IPS-20b (cell line): ENCODE data around the gene MRPL58.
"Not testable (repeated sequence)": the region's sequence is repeated elsewhere in the genome, so short reads cannot be mapped to it uniquely, and the experiment has no call there.

Experiments
- H3K27ac ChIP-seq: one replicate; pipeline ENCODE4 v1.5.1; 2013; ENCODE audit warnings: low read length
- H3K27me3 ChIP-seq: 2 replicates; pipeline ENCODE4 v1.6.1; 2013; ENCODE audit warnings: mild to moderate bottlenecking, low read length, inconsistent platforms; ENCODE audit not compliant: insufficient read depth
- H3K36me3 ChIP-seq: 2 replicates; pipeline ENCODE4 v1.6.1; 2013; ENCODE audit warnings: low read depth, mild to moderate bottlenecking, inconsistent platforms, low read length, moderate library complexity; ENCODE audit not compliant: insufficient read depth
- H3K4me1 ChIP-seq: 2 replicates; pipeline ENCODE4 v1.6.1; 2013; ENCODE audit warnings: mild to moderate bottlenecking, control low read depth, inconsistent platforms, low read length, moderate library complexity; ENCODE audit not compliant: insufficient read depth
- H3K4me3 ChIP-seq: 2 replicates; pipeline ENCODE4 v1.5.1; 2013; ENCODE audit warnings: mild to moderate bottlenecking, low read length, inconsistent platforms
- H3K9ac ChIP-seq: 2 replicates; pipeline ENCODE4 v1.6.1; 2013; ENCODE audit warnings: low read depth, mild to moderate bottlenecking, inconsistent platforms, low read length, moderate library complexity
- H3K9me3 ChIP-seq: 2 replicates; pipeline ENCODE4 v1.6.1; 2013; ENCODE audit warnings: mild to moderate bottlenecking, low read depth, low read length, inconsistent platforms; ENCODE audit not compliant: insufficient read depth

The MRPL58 gene

DNA sequence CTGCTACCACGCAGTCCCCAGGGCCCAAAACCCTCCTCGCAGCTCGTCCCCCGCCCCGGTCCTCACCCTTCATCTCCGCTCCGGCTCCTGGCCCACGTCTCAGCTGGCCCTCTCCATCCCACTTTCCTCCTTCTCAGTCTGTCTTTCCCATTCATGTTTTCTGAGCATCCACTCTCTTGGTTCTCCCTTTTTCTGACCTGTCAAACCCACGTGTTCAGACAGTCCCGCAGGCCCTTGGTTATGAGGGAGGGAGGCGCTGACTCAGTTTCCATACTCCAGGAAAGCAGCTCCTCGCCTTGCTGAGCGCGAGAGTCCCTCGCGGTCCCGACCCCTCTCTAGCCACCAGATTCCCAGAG is 39.5 kb upstream of the MRPL58 start:
- Histone ChIP-seq H3K9ac (no peak overlapping the region), H3K36me3 (no peaks in the 10 kb centered on the region), H3K27me3 (peaks cover 62% of the 10 kb centered on the region), H3K9me3 (no peaks in the 10 kb centered on the region), H3K27ac (no peak overlapping the region), H3K4me1 (0 out of 2 replicates have a peak, but pooled peaks cover 7% of the 10 kb centered on the region), H3K4me3 (peak overlapping the region; percentile 69)

DNA sequence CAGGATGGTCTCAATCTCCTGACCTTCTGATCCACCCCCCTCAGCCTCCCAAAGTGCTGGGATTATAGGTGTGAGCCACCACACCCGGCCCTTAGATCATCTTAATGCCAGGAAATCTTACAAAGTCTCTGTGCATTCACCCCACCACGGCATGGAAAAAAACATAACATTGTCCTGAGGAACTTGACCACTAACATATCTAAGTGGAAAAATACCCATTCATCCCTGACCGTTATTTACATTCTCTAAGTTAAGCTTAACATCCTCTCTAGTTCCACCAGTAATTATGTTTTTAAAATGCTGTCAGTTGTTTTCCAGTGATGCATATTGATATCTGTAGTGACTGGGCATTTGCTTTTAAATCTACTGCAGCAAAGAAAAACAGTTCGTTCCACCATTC is 36.5 kb upstream of the MRPL58 start:
- no peak overlapping the region for H3K9ac ChIP-seq
- peaks cover 54% of the 10 kb centered on the region for H3K27me3 ChIP-seq
- H3K27ac ChIP-seq, result no peak overlapping the region
- no peak overlapping the region for H3K4me3 ChIP-seq
- no peaks in the 10 kb centered on the region for H3K9me3 ChIP-seq
- H3K4me1 ChIP-seq, result no peaks in the 10 kb centered on the region
- H3K36me3 ChIP-seq, result no peaks in the 10 kb centered on the region

DNA sequence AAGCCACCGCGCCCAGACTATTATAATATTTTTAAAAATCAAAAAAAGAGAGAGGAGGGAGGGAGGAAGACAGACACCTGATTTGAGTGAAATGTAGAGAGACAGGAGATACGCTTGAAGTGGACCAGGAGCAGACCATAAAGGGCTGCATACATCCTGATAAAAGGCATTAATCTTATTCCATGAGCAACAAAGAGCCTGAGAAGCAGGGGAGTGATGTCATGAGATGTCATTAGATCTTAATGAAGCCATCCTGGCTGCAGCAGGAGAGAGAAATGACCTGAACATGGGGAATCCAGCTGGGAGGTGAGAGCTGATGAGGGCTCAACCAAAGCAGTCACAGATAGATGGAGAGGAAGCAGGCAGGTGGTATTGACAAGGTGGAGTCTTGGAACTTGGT is 34.7 kb upstream of the MRPL58 start:
- Histone ChIP-seq H3K36me3 (no peaks in the 10 kb centered on the region), H3K9me3 (no peaks in the 10 kb centered on the region), H3K4me1 (peaks cover 5% of the 10 kb centered on the region), H3K27me3 (peaks cover 37% of the 10 kb centered on the region), H3K27ac (no peak overlapping the region), H3K9ac (no peak overlapping the region), H3K4me3 (no peak overlapping the region)

DNA sequence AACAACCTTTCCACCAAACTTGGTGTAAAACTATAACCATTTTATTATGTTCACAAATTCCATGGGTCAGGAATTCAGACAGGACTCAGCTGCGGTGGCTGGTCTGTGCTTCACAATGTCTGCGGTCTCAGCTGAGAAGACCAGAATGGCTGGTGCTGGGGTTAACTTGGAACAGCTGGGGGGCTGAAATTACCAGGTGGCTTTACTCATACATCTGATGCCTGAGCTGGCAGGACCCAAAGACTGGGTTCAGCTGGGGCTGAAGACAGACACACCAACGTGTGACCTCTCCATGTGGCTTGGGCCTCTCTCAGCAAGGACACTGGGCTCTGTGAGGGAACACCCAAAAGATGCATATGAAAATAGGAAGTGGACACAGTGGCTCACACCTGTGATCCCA is 34.2 kb upstream of the MRPL58 start:
- Histone ChIP-seq H3K4me3 (no peak overlapping the region), H3K27me3 (peaks cover 32% of the 10 kb centered on the region), H3K9me3 (no peaks in the 10 kb centered on the region), H3K36me3 (no peaks in the 10 kb centered on the region), H3K4me1 (peaks cover 5% of the 10 kb centered on the region), H3K27ac (no peak overlapping the region), H3K9ac (no peak overlapping the region)

DNA sequence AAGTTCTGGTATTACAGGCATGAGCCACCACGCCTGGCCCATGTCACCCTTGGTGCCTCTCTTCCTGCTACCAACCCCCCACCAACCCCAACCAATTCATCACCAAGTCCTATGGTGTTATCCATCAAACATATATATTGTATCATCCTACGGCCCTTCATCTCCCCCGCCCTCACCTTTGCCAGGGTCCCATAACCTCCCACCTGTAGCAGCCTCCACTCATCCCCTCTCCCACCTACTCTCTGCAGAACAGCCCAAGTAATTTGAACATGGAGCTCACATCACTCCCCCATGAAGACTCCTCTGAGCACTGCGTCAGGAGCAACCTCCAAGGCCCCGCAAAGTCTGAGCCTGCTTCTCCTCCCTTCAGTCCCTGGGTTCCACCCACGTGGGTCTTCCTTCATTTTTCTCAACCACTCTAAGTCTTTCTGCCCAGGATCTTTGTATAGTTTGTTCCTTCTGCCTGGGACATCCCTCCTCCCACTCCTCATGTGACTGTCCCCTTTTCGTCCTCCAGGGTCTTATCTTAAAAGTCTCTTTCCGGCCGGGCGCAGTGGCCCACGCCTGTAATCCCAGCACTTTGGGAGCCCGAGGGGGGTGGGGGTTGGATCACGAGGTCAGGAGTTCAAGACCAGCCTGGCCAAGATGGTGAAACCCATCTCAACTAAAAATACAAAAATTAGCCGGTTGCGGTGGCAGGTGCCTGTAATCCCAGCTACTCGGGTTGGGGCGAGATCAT is 32.9 kb upstream of the MRPL58 start:
- Histone ChIP-seq H3K9me3 (no peaks in the 10 kb centered on the region), H3K36me3 (no peaks in the 10 kb centered on the region), H3K27me3 (peaks cover 19% of the 10 kb centered on the region), H3K27ac (no peak overlapping the region), H3K4me3 (no peak overlapping the region), H3K4me1 (peaks cover 5% of the 10 kb centered on the region), H3K9ac (no peak overlapping the region)

DNA sequence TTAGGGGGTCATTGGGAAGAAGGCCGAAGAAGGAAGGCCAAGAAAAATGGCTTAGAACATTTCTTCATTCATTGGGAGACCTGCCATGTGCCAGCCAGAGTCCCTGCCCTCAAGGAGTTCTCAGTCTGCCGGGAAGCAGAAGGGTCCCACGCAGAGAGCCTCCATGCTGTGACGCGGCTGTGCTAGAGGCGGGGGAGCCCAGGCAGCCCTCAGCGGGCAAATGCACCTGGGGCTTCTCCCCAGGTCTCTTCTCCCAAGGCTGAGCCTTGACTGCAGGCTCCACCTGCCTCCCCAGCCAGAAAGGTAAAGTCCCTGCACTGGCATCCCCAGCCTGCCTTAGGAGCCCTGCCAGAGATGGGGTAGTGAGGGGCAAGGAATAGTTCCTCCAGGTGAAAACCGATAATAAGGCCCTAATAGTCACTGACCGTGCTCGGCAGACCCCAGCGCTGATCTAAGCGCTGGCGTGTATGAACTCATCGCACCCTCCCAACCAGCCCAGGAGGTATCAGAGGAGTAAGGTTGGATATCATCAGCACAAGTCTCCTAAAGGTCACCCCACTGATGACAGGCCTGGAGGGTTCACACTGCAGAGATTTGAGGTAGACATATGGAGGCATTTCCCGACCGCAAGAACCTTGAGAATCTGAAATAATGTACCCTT is 31.0 kb upstream of the MRPL58 start:
- Histone ChIP-seq H3K27ac (peak overlapping the region; percentile 67), H3K4me1 (peaks cover 5% of the 10 kb centered on the region), H3K27me3 (peaks cover 5% of the 10 kb centered on the region), H3K4me3 (peak overlapping the region; percentile 86), H3K9me3 (no peaks in the 10 kb centered on the region), H3K9ac (peak overlapping the region; percentile 83; the same call in 1 of the 2 replicates), H3K36me3 (no peaks in the 10 kb centered on the region)

DNA sequence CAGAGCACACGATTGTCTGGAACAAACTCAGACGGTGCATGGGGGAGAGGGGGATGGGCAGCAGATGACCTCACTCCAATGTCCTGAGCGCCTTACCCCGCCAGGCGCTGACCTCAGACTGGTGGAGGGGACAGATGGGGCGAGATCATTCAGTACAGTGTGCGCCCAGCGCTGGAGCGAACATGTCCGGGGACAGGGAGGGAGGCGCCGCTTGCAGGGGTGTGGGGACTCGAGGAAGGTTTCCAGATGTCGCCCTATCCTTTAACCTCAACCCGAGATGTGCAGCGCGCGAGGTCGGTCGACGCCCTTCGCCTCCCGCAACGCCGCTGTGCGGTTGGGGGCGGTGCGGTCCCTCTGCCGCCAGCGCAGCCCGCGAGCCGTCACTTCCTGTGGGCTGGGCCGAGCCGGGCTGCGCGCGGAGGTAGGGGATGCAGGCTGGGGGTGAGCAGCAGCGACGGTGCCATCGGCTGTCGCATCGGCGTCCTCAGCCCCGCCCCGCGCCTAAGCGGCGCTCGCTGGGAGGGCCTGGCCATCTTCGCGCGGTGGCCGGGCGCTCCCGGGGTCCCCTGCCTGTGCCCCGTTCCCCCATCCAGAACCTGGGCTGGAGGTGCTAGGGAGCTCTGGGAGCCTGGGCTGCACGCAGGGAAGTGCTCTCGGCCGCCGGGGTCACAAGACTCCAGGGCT is 30.3 kb upstream of the MRPL58 start:
- no peaks in the 10 kb centered on the region for H3K9me3 ChIP-seq
- peak overlapping the region; percentile 83; the same call in 1 of the 2 replicates for H3K9ac ChIP-seq
- H3K4me1 ChIP-seq, result peaks cover 5% of the 10 kb centered on the region
- peaks cover 5% of the 10 kb centered on the region for H3K27me3 ChIP-seq
- H3K36me3 ChIP-seq, result no peaks in the 10 kb centered on the region
- peak overlapping the region; percentile 86 for H3K4me3 ChIP-seq
- H3K27ac ChIP-seq, result peak overlapping the region; percentile 67

DNA sequence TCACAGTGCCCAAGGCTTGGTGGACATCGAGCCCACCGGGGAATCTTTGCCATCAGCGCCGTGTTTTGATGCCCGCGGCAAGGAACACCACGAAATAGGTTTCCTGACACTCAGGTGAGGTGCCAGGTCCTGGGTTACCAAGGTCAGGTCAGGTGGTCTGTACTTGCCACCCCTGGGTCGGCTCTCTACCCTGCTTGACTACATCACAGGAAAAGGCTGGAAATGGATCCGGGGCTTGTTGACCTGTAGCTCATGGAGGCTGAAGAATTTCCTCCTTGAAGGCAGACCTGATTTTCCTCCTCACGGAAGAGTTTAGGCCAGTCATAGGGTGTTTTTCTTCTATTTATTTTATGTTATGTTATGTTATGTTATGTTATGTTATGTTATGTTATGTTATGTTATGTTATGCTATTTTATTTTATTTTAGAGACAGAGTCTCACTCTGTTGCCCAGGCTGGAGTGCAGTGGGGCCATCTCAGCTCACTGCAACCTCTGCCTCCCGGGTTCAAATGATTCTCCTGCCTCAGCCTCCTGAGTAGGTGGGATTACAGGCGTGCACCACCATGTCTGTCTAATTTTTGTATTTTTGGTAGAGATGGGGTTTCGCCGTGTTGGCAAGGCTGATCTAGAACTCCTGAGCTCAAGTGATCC is 29.7 kb upstream of the MRPL58 start:
- Histone ChIP-seq H3K4me3 (peak overlapping the region; percentile 86), H3K27ac (peak overlapping the region; percentile 54), H3K9ac (peak overlapping the region; percentile 83; the same call in 1 of the 2 replicates)
- H3K27me3 ChIP-seq, H3K36me3 ChIP-seq, H3K4me1 ChIP-seq, H3K9me3 ChIP-seq: not testable (repeated sequence)

DNA sequence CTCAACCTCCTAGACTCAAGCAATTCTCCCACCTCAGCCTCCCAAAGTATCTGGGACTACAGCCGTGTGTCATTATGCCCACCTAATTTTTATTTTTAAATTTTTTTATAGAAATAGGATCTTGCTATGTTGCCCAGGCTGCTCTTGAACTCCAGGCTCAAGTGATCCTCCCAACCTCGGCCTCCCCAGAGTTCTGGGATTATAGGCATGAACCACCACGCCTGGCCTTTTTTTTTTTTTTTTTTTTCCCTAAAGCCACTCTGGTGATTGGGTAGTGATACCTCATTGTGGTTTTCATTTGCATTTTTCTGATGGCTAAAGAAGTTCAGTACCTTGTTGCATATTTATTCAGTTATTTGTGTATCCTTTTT is 26.3 kb upstream of the MRPL58 start:
- Histone ChIP-seq H3K27me3 (no peaks in the 10 kb centered on the region; the same call in 1 of the 2 replicates), H3K9ac (no peak overlapping the region), H3K9me3 (no peaks in the 10 kb centered on the region), H3K36me3 (no peaks in the 10 kb centered on the region), H3K4me1 (peaks cover 10% of the 10 kb centered on the region), H3K4me3 (peak overlapping the region; percentile 82), H3K27ac (no peak overlapping the region)

DNA sequence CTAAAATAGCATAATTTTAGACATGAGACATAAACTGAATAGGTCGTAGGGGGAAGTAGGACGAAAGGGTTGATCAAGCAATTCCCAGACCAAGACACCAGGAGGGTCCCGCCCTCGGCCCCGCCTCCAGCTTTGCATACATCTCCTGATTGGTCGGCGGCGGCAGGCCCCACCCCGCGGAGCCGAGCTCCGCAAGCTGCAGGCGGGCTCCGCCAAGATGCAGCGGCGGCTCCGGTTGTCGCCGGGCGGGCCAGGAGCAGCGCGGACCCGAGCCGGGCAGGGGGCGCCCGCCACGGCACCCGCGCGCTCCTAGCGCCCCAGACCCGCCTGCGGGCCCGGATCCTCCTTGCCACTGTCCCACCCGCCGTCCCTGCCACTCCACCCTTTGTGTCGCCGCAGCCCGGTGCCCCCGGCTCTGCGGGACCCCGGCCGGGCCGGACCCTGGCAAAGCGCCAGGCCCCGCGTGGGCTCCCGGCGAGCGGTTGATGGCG is 25.0 kb upstream of the MRPL58 start, which contains the start of gene CDR2L:
CDR2L (plus strand) TSS at position 215 of the 491 bp plus-strand sequence. CDS start 412 bp downstream, outside the sequence.
- no peak within 1 kb of the TSS for H3K27ac ChIP-seq
- peak within 1 kb of the TSS; percentile 76; the same call in 1 of the 2 replicates for H3K9ac ChIP-seq
- H3K27me3 ChIP-seq, result no peaks in the 10 kb centered on the region
- H3K9me3 ChIP-seq, result no peaks in the 10 kb centered on the region
- no peaks in the 10 kb centered on the region for H3K36me3 ChIP-seq
- peak within 1 kb of the TSS; percentile 82 for H3K4me3 ChIP-seq
- peaks cover 5% of the 10 kb centered on the region; the same call in 1 of the 2 replicates for H3K4me1 ChIP-seq
